ENCODE data around the gene FTO.

Gene FTO

DNA sequence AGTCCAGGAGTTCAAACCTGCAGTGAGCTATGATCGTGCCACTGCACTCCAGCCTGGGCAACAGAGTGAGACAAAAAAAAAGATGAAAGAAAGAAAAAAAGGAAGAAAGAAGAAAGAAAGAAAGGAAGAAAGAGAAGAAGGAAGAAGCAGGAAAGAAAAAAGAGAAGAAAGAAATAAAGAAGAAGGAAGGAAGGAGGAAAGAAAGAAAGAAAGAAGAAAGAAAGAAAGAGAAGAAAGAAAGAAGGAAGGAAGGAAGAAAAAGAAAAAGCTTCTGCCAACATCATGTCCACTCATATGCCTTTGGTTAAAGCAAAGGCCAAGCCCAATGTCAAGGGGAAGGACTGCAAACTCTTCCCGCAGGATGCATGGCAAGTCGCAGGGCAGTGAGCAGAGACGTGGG, 439.5 kb downstream of the FTO start:
- Histone ChIP-seq H3F3A (ENCODE audit: insufficient read depth, low read length) (no peaks in the 10 kb centered on the region), H3K9me2 (replicated peaks; ENCODE audit: insufficient read depth, low read length) (no peaks in the 10 kb centered on the region), H4K20me1 (ENCODE audit: insufficient read depth, low read length) (no peaks in the 10 kb centered on the region), H3K9me3 (replicated peaks; ENCODE audit: insufficient read depth, low read length) (no peaks in the 10 kb centered on the region), H3K9ac (ENCODE audit: low read length) (no peak overlapping the region), H3K27ac (ENCODE audit: low read length) (no peak overlapping the region), H3K36me3 (replicated peaks; ENCODE audit: insufficient read depth, low read length) (no peaks in the 10 kb centered on the region), H3K4me3 (ENCODE audit: low read length) (no peak overlapping the region), H3K4me2 (ENCODE audit: low read depth, low read length) (no peak overlapping the region), H3K27me3 (replicated peaks; ENCODE audit: insufficient read depth, low read length) (no peaks in the 10 kb centered on the region), H3K79me2 (ENCODE audit: low read length) (no peaks in the 10 kb centered on the region), H3K4me1 (ENCODE audit: low read length) (no peaks in the 10 kb centered on the region), H2AFZ (ENCODE audit: low read length) (no peak overlapping the region)
- no peak for DNase-seq
- no peak for TF ChIP-seq EZH2 (optimal IDR thresholded peaks at IDR 0.05; ENCODE audit: low read depth, low read length)
- TF ChIP-seq, protein P1, sequence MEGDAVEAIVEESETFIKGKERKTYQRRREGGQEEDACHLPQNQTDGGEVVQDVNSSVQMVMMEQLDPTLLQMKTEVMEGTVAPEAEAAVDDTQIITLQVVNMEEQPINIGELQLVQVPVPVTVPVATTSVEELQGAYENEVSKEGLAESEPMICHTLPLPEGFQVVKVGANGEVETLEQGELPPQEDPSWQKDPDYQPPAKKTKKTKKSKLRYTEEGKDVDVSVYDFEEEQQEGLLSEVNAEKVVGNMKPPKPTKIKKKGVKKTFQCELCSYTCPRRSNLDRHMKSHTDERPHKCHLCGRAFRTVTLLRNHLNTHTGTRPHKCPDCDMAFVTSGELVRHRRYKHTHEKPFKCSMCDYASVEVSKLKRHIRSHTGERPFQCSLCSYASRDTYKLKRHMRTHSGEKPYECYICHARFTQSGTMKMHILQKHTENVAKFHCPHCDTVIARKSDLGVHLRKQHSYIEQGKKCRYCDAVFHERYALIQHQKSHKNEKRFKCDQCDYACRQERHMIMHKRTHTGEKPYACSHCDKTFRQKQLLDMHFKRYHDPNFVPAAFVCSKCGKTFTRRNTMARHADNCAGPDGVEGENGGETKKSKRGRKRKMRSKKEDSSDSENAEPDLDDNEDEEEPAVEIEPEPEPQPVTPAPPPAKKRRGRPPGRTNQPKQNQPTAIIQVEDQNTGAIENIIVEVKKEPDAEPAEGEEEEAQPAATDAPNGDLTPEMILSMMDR (IDR thresholded peaks at IDR 0.05; ENCODE audit: low read length), result no peak
- no peak for TF ChIP-seq EZH2phosphoT487 (IDR thresholded peaks at IDR 0.05; ENCODE audit: low read length)

DNA sequence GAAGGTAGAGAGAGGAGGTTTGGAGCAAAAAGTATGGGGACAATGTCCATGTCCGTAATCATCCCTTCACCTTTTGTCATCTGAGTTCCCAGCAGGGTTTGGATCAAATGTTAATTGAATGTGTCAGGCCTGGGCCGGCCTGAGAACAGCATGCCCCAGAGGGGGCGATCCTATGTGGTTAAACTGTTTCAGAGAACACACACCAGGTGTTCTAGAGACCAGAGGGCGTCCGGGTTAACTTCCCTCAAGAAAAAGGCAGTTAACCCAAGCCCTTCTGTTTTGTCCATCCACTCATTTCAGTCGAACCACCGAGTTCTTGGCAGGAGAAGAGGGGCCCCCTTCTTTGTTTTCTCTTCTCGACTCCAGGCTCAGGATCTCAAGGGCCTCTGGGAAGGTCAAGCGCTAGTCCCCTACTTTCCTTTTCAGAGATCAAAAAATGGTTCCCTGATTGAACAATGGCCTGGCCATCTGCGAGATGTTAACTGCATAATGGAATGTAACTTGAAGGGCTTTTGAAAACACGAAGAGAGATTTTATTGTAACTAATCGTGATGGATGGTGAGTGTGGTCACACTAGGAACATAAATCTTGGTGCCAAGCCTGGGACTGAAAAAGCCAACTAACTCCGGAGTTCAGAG, 440.1 kb downstream of the FTO start:
- no peaks in the 10 kb centered on the region for H3K4me1 ChIP-seq (ENCODE audit: low read length)
- no peaks in the 10 kb centered on the region for H4K20me1 ChIP-seq (ENCODE audit: insufficient read depth, low read length)
- no peak for DNase-seq
- no peak overlapping the region for H3K27ac ChIP-seq (ENCODE audit: low read length)
- H3F3A ChIP-seq (ENCODE audit: insufficient read depth, low read length), result no peaks in the 10 kb centered on the region
- H3K36me3 ChIP-seq (replicated peaks; ENCODE audit: insufficient read depth, low read length), result no peaks in the 10 kb centered on the region
- no peaks in the 10 kb centered on the region for H3K9me2 ChIP-seq (replicated peaks; ENCODE audit: insufficient read depth, low read length)
- no peak overlapping the region for H2AFZ ChIP-seq (ENCODE audit: low read length)
- no peak overlapping the region for H3K9ac ChIP-seq (ENCODE audit: low read length)
- no peak overlapping the region for H3K4me3 ChIP-seq (ENCODE audit: low read length)
- no peaks in the 10 kb centered on the region for H3K79me2 ChIP-seq (ENCODE audit: low read length)
- H3K4me2 ChIP-seq (ENCODE audit: low read depth, low read length), result no peak overlapping the region
- no peaks in the 10 kb centered on the region for H3K9me3 ChIP-seq (replicated peaks; ENCODE audit: insufficient read depth, low read length)
- TF ChIP-seq, protein P1 (IDR thresholded peaks at IDR 0.05; ENCODE audit: low read length), result no peak
- no peak for TF ChIP-seq EZH2 (optimal IDR thresholded peaks at IDR 0.05; ENCODE audit: low read depth, low read length)
- no peak for TF ChIP-seq EZH2phosphoT487 (IDR thresholded peaks at IDR 0.05; ENCODE audit: low read length)
- H3K27me3 ChIP-seq (replicated peaks; ENCODE audit: insufficient read depth, low read length), result no peaks in the 10 kb centered on the region

DNA sequence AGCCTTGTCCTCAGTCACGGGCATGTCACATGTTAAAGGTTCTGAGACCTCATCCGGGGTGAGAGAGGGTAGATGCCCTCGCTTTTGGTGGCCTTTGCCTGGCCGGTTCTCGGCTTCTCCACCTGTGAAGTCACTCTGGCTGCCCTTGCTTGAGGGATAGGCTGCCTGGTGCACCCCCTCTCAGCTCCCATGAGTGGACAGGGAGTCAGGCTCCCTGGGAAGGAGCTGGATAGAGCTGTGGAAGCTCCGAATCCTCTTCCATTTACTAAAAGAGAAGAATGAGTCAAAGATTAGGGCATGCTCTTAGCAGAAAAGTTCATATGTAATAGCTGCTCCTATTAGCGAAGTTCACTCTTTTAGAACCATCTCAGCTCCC, 440.6 kb downstream of the FTO start:
- H3K27me3 ChIP-seq (replicated peaks; ENCODE audit: insufficient read depth, low read length), result no peaks in the 10 kb centered on the region
- H3K9me2 ChIP-seq (replicated peaks; ENCODE audit: insufficient read depth, low read length), result no peaks in the 10 kb centered on the region
- no peaks in the 10 kb centered on the region for H3F3A ChIP-seq (ENCODE audit: insufficient read depth, low read length)
- no peaks in the 10 kb centered on the region for H3K79me2 ChIP-seq (ENCODE audit: low read length)
- no peak overlapping the region for H3K4me2 ChIP-seq (ENCODE audit: low read depth, low read length)
- no peak overlapping the region for H2AFZ ChIP-seq (ENCODE audit: low read length)
- TF ChIP-seq EZH2phosphoT487 (IDR thresholded peaks at IDR 0.05; ENCODE audit: low read length), result no peak
- TF ChIP-seq, protein P1 (IDR thresholded peaks at IDR 0.05; ENCODE audit: low read length), result no peak
- no peak for TF ChIP-seq EZH2 (optimal IDR thresholded peaks at IDR 0.05; ENCODE audit: low read depth, low read length)
- no peak overlapping the region for H3K27ac ChIP-seq (ENCODE audit: low read length)
- no peaks in the 10 kb centered on the region for H3K36me3 ChIP-seq (replicated peaks; ENCODE audit: insufficient read depth, low read length)
- no peak for DNase-seq
- H4K20me1 ChIP-seq (ENCODE audit: insufficient read depth, low read length), result no peaks in the 10 kb centered on the region
- no peak overlapping the region for H3K4me3 ChIP-seq (ENCODE audit: low read length)
- H3K9me3 ChIP-seq (replicated peaks; ENCODE audit: insufficient read depth, low read length), result no peaks in the 10 kb centered on the region
- no peak overlapping the region for H3K9ac ChIP-seq (ENCODE audit: low read length)
- H3K4me1 ChIP-seq (ENCODE audit: low read length), result no peaks in the 10 kb centered on the region
